WTC11 (cell line): ENCODE data around the gene ACTA2. TPM values are rescaled to one million over a fixed set of nuclear protein-coding genes. Genes with fewer than 3 reads are reported as not detected.

Experiments used
- ATAC-seq: fragments of 200-7000 bp; cut with Tn5 transposase; 2 replicates; pipeline ENCODE4 v1.10.0; 2021; ENCODE audit warnings: mild to moderate bottlenecking, moderate library complexity
- CTCF ChIA-PET: fragments of 300-600 bp; sonication (Branson Sonifier 250); formaldehyde crosslinking; loops from one replicate; lab custom pipeline; 2021; ENCODE audit warnings: antibody characterized with exemption; lab: Charles Lee
- POLR2A ChIA-PET: fragments of 350-600 bp; sonication (Branson Sonifier 250); formaldehyde crosslinking; loops from one replicate; lab custom pipeline; 2021; ENCODE audit warnings: antibody characterized with exemption; lab: Charles Lee
- DNase-seq: peaks from one replicate; pipeline ENCODE4 v3.0.0; 2021; ENCODE audit warnings: low spot score
- H3K27ac Mint-ChIP-seq: 2 replicates; pipeline ENCODE4 v1.8.0; 2021; ENCODE audit warnings: mixed read lengths
- H3K27me3 Mint-ChIP-seq: 2 replicates; pipeline ENCODE4 v1.8.0; 2021; ENCODE audit warnings: low read depth, mild to moderate bottlenecking, moderate library complexity, mixed read lengths
- H3K36me3 Mint-ChIP-seq: 2 replicates; pipeline ENCODE4 v1.8.0; 2021; ENCODE audit warnings: mixed read lengths
- H3K4me1 Mint-ChIP-seq: 2 replicates; pipeline ENCODE4 v1.8.0; 2022; ENCODE audit warnings: mixed read lengths
- H3K4me3 Mint-ChIP-seq: 2 replicates; pipeline ENCODE4 v1.8.0; 2021; ENCODE audit warnings: mild to moderate bottlenecking, moderate library complexity, mixed read lengths
- H3K9me3 Mint-ChIP-seq: 2 replicates; pipeline ENCODE4 v1.8.0; 2021; ENCODE audit warnings: mixed read lengths
- ATF6 ChIP-seq: sonication (generic); formaldehyde crosslinking; IDR thresholded peaks from 2 replicates; pipeline ENCODE4 v1.8.1; 2023; ENCODE audit warnings: mild to moderate bottlenecking, missing genetic modification reagents
- CBFB ChIP-seq: sonication (generic); formaldehyde crosslinking; IDR thresholded peaks from 2 replicates; pipeline ENCODE4 v1.8.1; 2022; ENCODE audit warnings: mild to moderate bottlenecking, low read depth, missing genetic modification reagents
- CTCF ChIP-seq: fragments of 200-600 bp; IDR thresholded peaks from 2 replicates; pipeline ENCODE4 v1.8.0; 2022; ENCODE audit warnings: antibody characterized with exemption
- E2F4 ChIP-seq: sonication (generic); formaldehyde crosslinking; IDR thresholded peaks from 2 replicates; pipeline ENCODE4 v1.8.1; 2022; ENCODE audit warnings: low read depth, mild to moderate bottlenecking, moderate library complexity, missing genetic modification reagents, borderline replicate concordance
- ELF4 ChIP-seq: sonication (generic); formaldehyde crosslinking; IDR thresholded peaks from 2 replicates; pipeline ENCODE4 v1.8.1; 2022; ENCODE audit warnings: low read depth, mild to moderate bottlenecking, moderate library complexity, missing genetic modification reagents
- FOXJ3 ChIP-seq: sonication (generic); formaldehyde crosslinking; IDR thresholded peaks from 2 replicates; pipeline ENCODE4 v1.9.0; 2021; ENCODE audit warnings: missing genetic modification reagents, mild to moderate bottlenecking, borderline replicate concordance
- FOXP1 ChIP-seq: sonication (generic); formaldehyde crosslinking; IDR thresholded peaks from 2 replicates; pipeline ENCODE4 v1.8.0; 2022; ENCODE audit warnings: missing genetic modification reagents, mild to moderate bottlenecking, moderate library complexity, borderline replicate concordance
- GTF2I ChIP-seq: fragments of 250-450 bp; sonication (Bioruptor Pico); conservative IDR thresholded peaks from 2 replicates; pipeline ENCODE4 v1.4.0; 2021; ENCODE audit warnings: mild to moderate bottlenecking
- HMGA2 ChIP-seq: fragments of 250-450 bp; sonication (Bioruptor Pico); IDR thresholded peaks from 2 replicates; pipeline ENCODE4 v1.4.0; 2021; ENCODE audit warnings: mild to moderate bottlenecking, moderate library complexity
- KAT7 ChIP-seq: sonication (generic); formaldehyde crosslinking; IDR thresholded peaks from 2 replicates; pipeline ENCODE4 v1.8.1; 2023; ENCODE audit warnings: missing genetic modification reagents, mild to moderate bottlenecking, borderline replicate concordance
- MYBL2 ChIP-seq: sonication (generic); formaldehyde crosslinking; IDR thresholded peaks from 2 replicates; pipeline ENCODE4 v1.8.1; 2023; ENCODE audit warnings: mild to moderate bottlenecking, moderate library complexity, missing genetic modification reagents
- NFYB ChIP-seq: sonication (generic); formaldehyde crosslinking; conservative IDR thresholded peaks from 2 replicates; pipeline ENCODE4 v1.8.0; 2022; ENCODE audit warnings: low read depth, missing genetic modification reagents
- TEAD1 ChIP-seq: sonication (generic); formaldehyde crosslinking; IDR thresholded peaks from 2 replicates; pipeline ENCODE4 v1.8.0; 2022; ENCODE audit warnings: mild to moderate bottlenecking, missing genetic modification reagents
- USF2 ChIP-seq: sonication (generic); formaldehyde crosslinking; IDR thresholded peaks from 2 replicates; pipeline ENCODE4 v1.8.1; 2023; ENCODE audit warnings: mild to moderate bottlenecking, missing genetic modification reagents, moderate library complexity
- ZBTB43 ChIP-seq: sonication (generic); formaldehyde crosslinking; IDR thresholded peaks from 2 replicates; pipeline ENCODE4 v1.8.1; 2023; ENCODE audit warnings: mild to moderate bottlenecking, missing genetic modification reagents
- ZMAT4 ChIP-seq: fragments of 250-450 bp; sonication (Bioruptor Pico); IDR thresholded peaks from 2 replicates; pipeline ENCODE4 v1.9.0; 2021; ENCODE audit warnings: mild to moderate bottlenecking
- ZNF121 ChIP-seq: sonication (generic); formaldehyde crosslinking; IDR thresholded peaks from 2 replicates; pipeline ENCODE4 v1.8.0; 2023; ENCODE audit warnings: missing genetic modification reagents
- ZNF138 ChIP-seq: sonication (generic); formaldehyde crosslinking; conservative IDR thresholded peaks from 2 replicates; pipeline ENCODE4 v1.8.1; 2022; ENCODE audit warnings: mild to moderate bottlenecking, moderate library complexity, missing genetic modification reagents
- ZNF532 ChIP-seq: fragments of 250-450 bp; sonication (Bioruptor Pico); IDR thresholded peaks from 2 replicates; pipeline ENCODE4 v1.9.0; 2021; ENCODE audit warnings: mild to moderate bottlenecking, borderline replicate concordance
- total RNA-seq: library from RNA; stranded (reverse); gene quantifications from 3 replicates; pipeline ENCODE4 v1.2.3, GENCODE V29; 2021

ACTA2 gene
- total RNA-seq, 1 experiment from 2014 or later, result 4.4 TPM

GRCh38 chr10:88936656-88937055 lies 15.9 kb downstream of the ACTA2 start:
- Mint-ChIP-seq H3K36me3 (no peaks in the 10 kb centered on the region), H3K9me3 (no peaks in the 10 kb centered on the region), H3K27ac (no peak overlapping the region), H3K4me1 (peaks cover 13% of the 10 kb centered on the region), H3K4me3 (no peak overlapping the region), H3K27me3 (no peaks in the 10 kb centered on the region)
- no peak for ATAC-seq
- ChIA-PET POLR2A (no interaction called here), CTCF (interaction anchor here (0.8 to 2.3 kb wide), 3 partner anchors 51 to 93 kb away, joined by 3 to 10 read pairs (median 8); partner anchors contain the start of gene FAS)
- TF ChIP-seq ZBTB43 (CRISPR knock-in tag), result no peak
- TF ChIP-seq HMGA2 (CRISPR knock-in tag), result no peak
- TF ChIP-seq ATF6 (CRISPR knock-in tag), result no peak
- no peak for TF ChIP-seq ELF4
- no peak for TF ChIP-seq CBFB
- TF ChIP-seq FOXP1 (CRISPR knock-in tag), result no peak
- TF ChIP-seq FOXJ3 (CRISPR knock-in tag), result no peak
- TF ChIP-seq KAT7, result no peak
- TF ChIP-seq TEAD1 (CRISPR knock-in tag), result no peak
- no peak for TF ChIP-seq ZMAT4 (CRISPR knock-in tag)
- TF ChIP-seq ZNF121, result no peak
- no peak for TF ChIP-seq ZNF138 (CRISPR knock-in tag)
- no peak for DNase-seq

GRCh38 chr10:88934900-88935672 lies 17.5 kb downstream of the ACTA2 start:
- peak overlapping the region; percentile 92 for H3K27ac Mint-ChIP-seq
- H3K4me1 Mint-ChIP-seq, result peaks cover 13% of the 10 kb centered on the region
- POLR2A ChIA-PET, result no interaction called here
- ATAC-seq (peak; percentile 73), DNase-seq (peak; percentile 74)
- H3K36me3 Mint-ChIP-seq, result no peaks in the 10 kb centered on the region
- no peaks in the 10 kb centered on the region for H3K9me3 Mint-ChIP-seq
- no peak overlapping the region for H3K4me3 Mint-ChIP-seq
- H3K27me3 Mint-ChIP-seq, result no peaks in the 10 kb centered on the region
- no peak for TF ChIP-seq GTF2I
- peak; percentile 57 for TF ChIP-seq CTCF
- no peak for TF ChIP-seq NFYB (CRISPR knock-in tag)
- TF ChIP-seq, all 79 proteins: peak for 1
- CTCF ChIA-PET, result interaction anchor here (0.6 to 3.4 kb wide), 39 partner anchors 9 to 370 kb away, joined by 3 to 84 read pairs (median 5); partner anchors contain the start of genes CH25H, FAS, LIPA and STAMBPL1

GRCh38 chr10:88933564-88933963 lies 19.0 kb downstream of the ACTA2 start:
- H3K9me3 Mint-ChIP-seq, result no peaks in the 10 kb centered on the region
- ChIA-PET CTCF (interaction anchor here (1.1 to 3.4 kb wide), 27 partner anchors 10 to 301 kb away, joined by 3 to 84 read pairs (median 6); partner anchors contain the start of genes CH25H, FAS and STAMBPL1), POLR2A (interaction anchor here (1.0 kb wide), 1 partner anchor 57 kb away, joined by 3 read pairs; the partner anchor contains the start of gene FAS)
- no peaks in the 10 kb centered on the region for H3K27me3 Mint-ChIP-seq
- H3K4me1 Mint-ChIP-seq, result peaks cover 13% of the 10 kb centered on the region
- H3K36me3 Mint-ChIP-seq, result no peaks in the 10 kb centered on the region
- ATAC-seq, result no peak
- no peak overlapping the region for H3K27ac Mint-ChIP-seq
- DNase-seq, result no peak
- no peak overlapping the region for H3K4me3 Mint-ChIP-seq
- no peak for TF ChIP-seq USF2 (CRISPR knock-in tag)
- TF ChIP-seq KAT7, result no peak
- no peak for TF ChIP-seq ZNF532 (CRISPR knock-in tag)
- TF ChIP-seq GTF2I, result no peak
- no peak for TF ChIP-seq MYBL2
- TF ChIP-seq E2F4 (CRISPR knock-in tag), result no peak
